GM06990 (cell line): ENCODE data around the gene RARRES1.

Experiments
- DNase-seq: peaks from one replicate; pipeline ENCODE4 v3.0.0-alpha.2; 2011; ENCODE audit not compliant: insufficient read length; ENCODE audit errors: extremely low read depth
- H3K27me3 ChIP-seq: replicated peaks from 2 replicates; pipeline ENCODE4 v1.6.0; 2011; ENCODE audit warnings: low read length; ENCODE audit not compliant: control insufficient read depth, insufficient read depth
- H3K36me3 ChIP-seq: 2 replicates; pipeline ENCODE4 v1.5.1; 2011; ENCODE audit warnings: low read length; ENCODE audit not compliant: control insufficient read depth, insufficient read depth
- H3K4me3 ChIP-seq: replicated peaks from 2 replicates; pipeline ENCODE4 v1.5.1; 2011; ENCODE audit warnings: low read depth, mild to moderate bottlenecking, control low read depth, low read length
- CTCF ChIP-seq: IDR thresholded peaks from 2 replicates; pipeline ENCODE4 v1.5.1; 2011; ENCODE audit warnings: low read length, control low read depth, mild to moderate bottlenecking, inconsistent platforms; ENCODE audit not compliant: insufficient read depth, poor library complexity, severe bottlenecking

Gene RARRES1

GRCh38 chr3:158771982-158772381 lies 39.7 kb upstream of the RARRES1 start:
- TF ChIP-seq CTCF, result no peak
- H3K36me3 ChIP-seq, result no peaks in the 10 kb centered on the region
- H3K4me3 ChIP-seq, result no peak overlapping the region
- no peaks in the 10 kb centered on the region for H3K27me3 ChIP-seq
- no peak for DNase-seq

- no peak overlapping the region for H3K4me3 ChIP-seq
- H3K27me3 ChIP-seq, result no peaks in the 10 kb centered on the region
- DNase-seq, result no peak
- H3K36me3 ChIP-seq, result no peaks in the 10 kb centered on the region
- no peak for TF ChIP-seq CTCF
Measured at GRCh38 chr3:158771577-158771976, 39.3 kb upstream of the RARRES1 start.

- no peaks in the 10 kb centered on the region for H3K27me3 ChIP-seq
- TF ChIP-seq CTCF, result no peak
- DNase-seq, result no peak
- H3K36me3 ChIP-seq, result no peaks in the 10 kb centered on the region
- no peak overlapping the region for H3K4me3 ChIP-seq
Measured at GRCh38 chr3:158770741-158771350, 38.6 kb upstream of the RARRES1 start.

GRCh38 chr3:158769952-158770740 lies 37.9 kb upstream of the RARRES1 start:
- Histone ChIP-seq H3K27me3 (no peaks in the 10 kb centered on the region), H3K4me3 (no peak overlapping the region), H3K36me3 (no peaks in the 10 kb centered on the region)
- TF ChIP-seq CTCF, result no peak
- no peak for DNase-seq

- DNase-seq, result no peak
- Histone ChIP-seq H3K27me3 (no peaks in the 10 kb centered on the region), H3K4me3 (no peak overlapping the region), H3K36me3 (no peaks in the 10 kb centered on the region)
- TF ChIP-seq CTCF, result no peak
Measured at GRCh38 chr3:158769549-158769948, 37.3 kb upstream of the RARRES1 start.
